SW 1271 (cell line): ENCODE results near the gene KRT25.
"Not testable (repeated sequence)": the region's sequence is repeated elsewhere in the genome, so short reads cannot be mapped to it uniquely, and the experiment has no call there.

Experiments
- DNase-seq, 2 experiments: peaks; one replicate each; lab custom pipeline; 2025; lab: John Stamatoyannopoulos, UW

The KRT25 gene

DNA sequence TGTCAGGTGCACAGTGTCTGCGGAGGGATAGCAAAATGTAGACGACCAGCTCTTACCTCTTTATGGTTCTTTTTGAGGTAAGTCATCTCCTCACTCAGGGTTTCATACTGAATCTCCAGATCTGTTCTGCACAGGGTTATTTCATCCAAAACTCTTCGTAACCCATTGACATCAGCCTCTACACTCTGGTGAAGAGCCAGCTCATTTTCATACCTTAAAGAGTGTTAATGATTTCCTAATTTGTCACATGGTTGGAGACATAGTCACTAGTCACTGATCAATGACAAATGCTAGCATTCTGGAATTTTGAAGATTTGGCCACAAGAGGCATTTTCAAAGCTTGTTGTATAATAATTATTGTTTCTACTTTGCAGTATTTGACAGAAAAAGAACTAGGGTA, 1.3 kb downstream of the KRT25 start:
- DNase-seq: no peak

DNA sequence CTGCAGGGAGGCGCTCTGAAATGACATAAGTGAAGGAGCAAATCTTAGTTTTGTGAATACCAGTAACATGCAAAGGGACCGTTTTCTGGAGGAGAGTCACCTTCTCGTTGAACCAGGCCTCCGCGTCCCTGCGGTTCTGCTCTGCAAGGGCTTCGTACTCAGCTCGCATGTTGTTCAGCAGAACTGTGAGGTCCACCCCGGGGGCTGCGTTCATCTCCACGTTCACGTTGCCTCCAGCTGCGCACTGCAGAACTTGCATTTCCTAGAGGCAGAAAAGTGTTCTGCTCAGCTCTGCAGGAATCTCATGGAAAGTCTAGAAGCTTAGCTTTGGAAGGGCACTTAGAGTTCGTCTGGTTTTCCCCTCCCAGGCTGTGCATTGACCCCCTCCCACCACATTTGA, 4.1 kb downstream of the KRT25 start:
- no peak for DNase-seq

DNA sequence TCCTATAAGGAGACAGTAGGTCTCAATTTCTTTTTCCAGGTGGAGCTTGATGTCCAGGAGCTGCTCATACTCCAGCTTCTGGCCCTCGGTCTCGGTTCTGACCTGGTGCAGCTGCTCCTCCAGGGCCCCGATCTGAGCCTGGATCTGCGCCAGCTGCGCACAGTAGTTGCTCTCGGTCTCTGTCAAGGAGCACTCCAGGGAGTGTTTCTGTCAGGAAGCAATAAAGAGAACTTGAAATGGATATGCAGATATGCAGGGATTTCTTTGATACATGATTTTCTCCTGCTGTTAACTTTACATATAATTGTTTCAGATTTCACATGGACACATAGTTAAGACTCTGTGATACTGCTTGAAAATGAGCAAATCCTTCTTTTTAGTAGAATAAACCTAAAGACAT, 4.7 kb downstream of the KRT25 start:
- no peak for DNase-seq

DNA sequence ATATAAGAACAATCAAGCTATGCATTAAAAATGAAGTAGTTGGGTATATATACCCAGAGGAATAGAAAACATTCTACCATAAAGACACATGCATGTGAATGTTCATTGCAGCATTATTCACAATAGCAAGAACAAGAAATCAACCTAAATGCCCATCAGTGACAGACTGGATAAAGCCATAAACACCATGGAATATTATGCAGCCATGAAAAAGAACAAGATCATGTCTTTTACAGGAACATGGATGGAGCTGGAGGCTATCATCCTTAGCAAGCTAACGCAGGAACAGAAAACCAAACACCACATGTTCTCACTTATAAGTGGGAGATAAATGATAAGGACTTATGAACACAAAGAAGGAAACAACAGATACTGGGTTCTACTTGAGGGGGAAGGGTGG, 6.5 kb downstream of the KRT25 start:
- not testable (repeated sequence) for DNase-seq

DNA sequence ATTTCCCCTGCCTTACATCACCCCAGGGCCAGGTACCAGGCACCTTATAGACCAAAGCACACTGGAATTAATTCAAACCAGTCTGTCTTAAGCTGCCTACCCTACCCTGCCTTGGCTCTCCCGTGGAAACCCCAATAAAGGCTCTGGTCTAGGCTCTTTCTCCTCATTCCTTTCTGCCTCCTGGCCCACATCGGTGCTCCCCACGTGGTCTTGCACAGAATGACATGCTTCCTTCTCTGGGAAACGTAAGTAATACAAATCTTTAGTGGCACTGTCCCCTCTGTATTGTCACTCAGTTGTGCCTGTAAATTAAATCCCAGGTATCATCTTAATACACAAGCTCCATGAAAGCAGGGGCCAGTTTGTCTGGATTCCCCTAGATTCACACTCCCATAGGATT, 16.6 kb downstream of the KRT25 start:
- DNase-seq: no peak

GRCh38 chr17:40735016-40735415, 20.1 kb downstream of the KRT25 start:
- no peak for DNase-seq

DNA sequence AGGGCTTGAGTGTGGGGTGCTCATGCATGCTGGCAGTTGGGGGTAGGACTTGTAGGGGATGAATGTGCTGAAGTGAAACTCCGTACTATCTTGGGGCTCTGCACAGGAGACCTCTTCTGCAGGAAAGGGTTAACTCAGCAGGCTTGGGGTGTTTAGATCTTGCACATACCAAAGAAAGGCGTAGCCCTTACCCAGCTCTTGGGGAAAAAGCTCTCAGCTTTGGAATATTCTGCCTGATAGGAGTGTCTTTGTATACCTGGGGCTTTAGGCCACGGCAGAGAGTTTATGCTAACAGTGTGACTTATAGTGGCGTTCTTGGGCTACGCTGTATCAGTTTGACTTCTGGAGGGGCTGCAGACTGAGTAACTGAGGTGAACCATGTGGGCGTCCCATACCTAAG, 21.1 kb downstream of the KRT25 start:
- no peak for DNase-seq

DNA sequence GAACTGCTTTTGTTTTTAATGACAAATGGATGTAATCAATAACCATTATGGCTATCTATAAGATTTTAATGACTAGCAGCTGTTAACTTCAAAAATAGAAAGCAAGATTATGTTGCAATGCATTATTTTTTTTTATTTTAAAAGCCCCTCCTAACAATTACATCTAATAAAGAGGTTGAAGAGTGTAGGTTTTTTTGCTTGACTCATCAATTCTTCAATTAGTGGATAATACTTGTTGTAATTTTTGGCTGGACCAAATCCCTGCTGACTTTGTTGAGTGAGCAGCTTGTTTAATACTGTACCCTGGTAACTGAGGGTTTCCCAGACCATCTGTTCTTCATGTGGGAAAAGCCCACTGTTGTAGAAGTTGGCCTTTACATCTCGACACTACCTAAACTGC, 24.2 kb downstream of the KRT25 start:
- no peak for DNase-seq

GRCh38 chr17:40727447-40728231, 27.5 kb downstream of the KRT25 start:
- no peak for DNase-seq

GRCh38 chr17:40726919-40727318, 28.2 kb downstream of the KRT25 start:
- peak in 1 of 2 experiments; percentile 19 for DNase-seq

DNA sequence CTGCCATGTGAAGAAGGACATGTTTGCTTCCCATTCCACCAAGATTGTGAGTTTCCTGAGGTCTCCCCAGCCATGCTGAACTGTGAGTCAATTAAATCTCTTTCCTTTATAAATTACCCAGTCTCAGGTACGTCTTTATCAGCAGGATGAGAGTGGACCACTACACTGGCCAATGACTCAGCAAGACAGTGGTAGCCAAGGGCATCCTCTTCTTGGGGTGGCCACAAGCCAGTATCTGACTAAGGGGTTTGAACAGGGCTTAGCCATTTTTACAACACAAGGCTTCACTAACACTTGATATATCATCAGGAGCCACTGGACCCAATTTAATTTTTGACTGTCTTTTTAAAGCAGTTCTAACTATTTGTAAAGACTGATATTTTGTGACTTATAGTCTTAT, 30.5 kb downstream of the KRT25 start:
- no peak for DNase-seq

GRCh38 chr17:40722241-40722640, 32.9 kb downstream of the KRT25 start:
- DNase-seq: no peak

DNA sequence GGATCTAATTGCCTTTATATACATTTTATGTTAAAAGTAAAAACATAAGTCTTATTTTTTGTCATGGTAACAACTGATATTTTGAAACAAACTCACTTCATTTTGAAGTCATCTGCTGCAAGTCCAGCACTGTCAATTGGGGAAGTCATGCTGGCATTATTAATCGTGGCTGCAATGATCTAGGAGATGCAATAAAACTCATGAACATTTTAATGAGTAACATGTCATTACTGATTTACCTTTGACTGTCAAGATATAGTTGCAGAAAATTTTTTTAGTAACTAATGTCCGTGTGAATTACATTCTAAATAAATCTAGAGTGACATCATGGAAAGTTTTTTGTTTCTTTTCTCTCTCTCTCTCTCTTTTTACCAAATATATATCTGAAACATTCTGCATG, 34.2 kb downstream of the KRT25 start:
- no peak for DNase-seq

DNA sequence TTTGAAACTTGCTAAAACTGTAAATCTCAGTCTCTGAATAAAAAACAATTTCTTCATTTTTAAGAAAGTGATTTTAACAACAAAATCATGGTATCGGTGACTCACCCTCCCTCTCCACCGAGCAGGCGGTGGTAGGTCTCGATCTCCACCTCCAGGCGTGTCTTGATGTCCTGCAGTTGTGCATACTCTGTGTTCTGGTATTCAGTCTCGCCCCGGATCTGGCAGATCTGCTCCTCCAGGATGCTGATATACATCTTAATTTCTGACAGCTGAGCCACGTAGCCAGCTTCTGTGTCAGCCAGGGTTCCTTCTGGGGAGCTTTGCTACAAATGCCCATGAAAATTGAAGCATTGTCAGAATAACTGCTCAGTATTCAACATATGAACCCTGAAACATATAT, 36.2 kb downstream of the KRT25 start:
- DNase-seq: no peak

DNA sequence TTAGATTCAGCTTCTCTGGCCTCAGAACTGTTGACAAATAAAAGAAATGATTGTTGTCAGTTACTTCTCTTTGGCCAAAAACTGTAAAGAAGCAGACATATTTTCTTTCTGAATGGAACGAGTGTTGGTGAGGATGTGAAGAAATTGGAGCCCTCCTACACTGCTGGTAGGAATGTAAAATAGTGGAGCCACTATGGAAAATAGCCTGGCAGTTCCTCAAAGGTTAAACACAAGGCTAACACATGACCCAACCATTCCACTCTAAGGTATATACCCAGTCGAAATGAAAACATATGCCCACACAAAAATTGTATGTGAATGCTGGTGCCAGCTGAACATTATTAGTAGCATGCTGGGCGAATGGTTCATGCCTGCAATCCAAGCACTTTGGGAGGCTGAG, 37.4 kb downstream of the KRT25 start:
- no peak for DNase-seq

DNA sequence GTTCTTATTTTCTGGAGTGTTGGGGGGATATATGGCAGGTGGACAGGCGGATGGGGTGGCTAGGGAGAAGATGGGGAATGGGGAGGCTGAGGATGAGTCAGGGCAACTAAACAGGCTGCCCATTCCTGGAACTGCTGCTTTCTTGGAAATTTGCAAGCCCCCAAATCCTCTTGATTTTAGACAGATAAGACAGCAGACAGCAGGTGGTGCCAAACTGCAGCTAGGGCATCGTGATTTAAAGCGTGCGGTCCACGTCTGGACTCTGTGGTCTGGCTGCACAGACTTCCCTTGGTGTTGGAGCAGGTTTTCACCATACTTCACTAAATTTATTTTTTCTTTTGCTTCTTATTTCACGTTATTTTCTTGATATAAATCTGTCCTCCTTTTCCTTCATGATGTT, 40.7 kb downstream of the KRT25 start:
- DNase-seq: no peak

- no peak for DNase-seq
Measured at GRCh38 chr17:40707745-40708144, 47.4 kb downstream of the KRT25 start.

DNA sequence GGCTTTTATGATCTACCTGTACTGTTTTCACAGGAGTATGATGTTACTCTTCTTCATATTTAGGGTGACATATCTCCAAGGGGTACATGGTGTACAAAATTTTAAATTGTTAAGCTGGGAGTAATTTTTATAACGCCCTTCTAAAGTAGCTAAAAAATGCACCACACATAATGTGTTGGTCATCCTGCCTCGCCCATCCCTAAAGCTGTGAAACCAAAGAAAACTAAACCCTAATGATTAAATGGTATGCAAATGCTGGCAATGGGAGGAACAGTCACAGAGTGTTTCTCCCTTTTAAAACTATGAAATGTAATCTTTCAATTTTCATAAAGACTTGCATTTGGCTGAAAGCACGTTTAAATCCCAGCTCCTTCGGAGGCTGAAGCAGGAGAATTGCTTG, 49.5 kb downstream of the KRT25 start:
- DNase-seq: no peak

GRCh38 chr17:40703652-40704051, 51.5 kb downstream of the KRT25 start, which contains the start of gene KRT24:
Gene KRT24, minus strand, starts transcription at chr17:40703752. Its CDS starts 59 bp downstream, at chr17:40703693.
- DNase-seq: no peak

GRCh38 chr17:40702271-40702670, 52.9 kb downstream of the KRT25 start:
- DNase-seq: no peak

- no peak for DNase-seq
Measured at GRCh38 chr17:40699853-40700252, 55.3 kb downstream of the KRT25 start.

- DNase-seq: no peak
Measured at GRCh38 chr17:40699371-40699770, 55.8 kb downstream of the KRT25 start.
